Measurements from ENCODE around the gene PRRG1.

Gene PRRG1

DNA sequence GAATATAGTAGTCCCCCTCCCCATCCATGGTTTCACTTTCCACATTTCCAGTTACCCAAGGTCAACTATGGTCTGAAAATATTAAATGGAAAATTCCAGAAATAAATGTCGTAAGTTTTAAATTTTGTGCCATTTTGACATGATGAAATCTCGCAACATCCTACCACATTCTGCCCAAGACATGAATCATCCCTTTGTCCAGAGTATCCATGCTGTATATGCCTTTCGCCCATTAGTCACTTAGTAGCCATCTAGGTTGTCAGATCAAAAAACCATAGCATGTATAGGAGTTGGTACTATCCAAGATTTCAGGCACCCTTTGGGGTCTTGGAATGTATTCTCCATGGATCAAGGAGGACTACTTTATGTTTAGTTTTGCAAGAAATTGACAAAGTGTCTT, 8.3 kb downstream of the PRRG1 start:
- no peaks in the 10 kb centered on the region for H3K4me1 Mint-ChIP-seq
- ATAC-seq = no peak
- H3K27ac Mint-ChIP-seq = no peak overlapping the region
- H3K36me3 Mint-ChIP-seq = no peaks in the 10 kb centered on the region
- H3K4me3 Mint-ChIP-seq = no peak overlapping the region
- peaks cover 3% of the 10 kb centered on the region for H3K9me3 Mint-ChIP-seq
- H3K27me3 Mint-ChIP-seq = no peaks in the 10 kb centered on the region

DNA sequence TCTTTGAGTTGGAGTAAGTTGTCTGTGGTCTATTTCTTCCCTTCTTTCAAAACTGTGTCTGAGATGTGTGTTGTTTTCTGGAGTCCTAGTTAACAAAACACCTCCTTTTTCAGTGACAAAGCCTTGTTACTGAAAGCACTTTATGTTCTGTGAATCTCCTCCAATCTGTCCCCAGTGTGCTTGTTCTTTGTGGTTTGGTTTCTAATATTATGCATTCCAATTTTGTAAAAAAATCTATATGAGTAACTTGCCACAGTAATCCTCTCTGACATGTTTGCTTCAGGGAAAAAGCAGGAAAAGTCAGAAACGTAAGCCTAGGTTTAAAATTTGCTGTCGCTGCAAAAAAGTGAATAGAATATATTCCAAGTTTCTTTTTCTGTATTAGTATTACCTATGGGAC, 12.4 kb downstream of the PRRG1 start:
- H3K36me3 Mint-ChIP-seq = no peaks in the 10 kb centered on the region
- H3K27ac Mint-ChIP-seq = no peak overlapping the region
- peaks cover 3% of the 10 kb centered on the region for H3K9me3 Mint-ChIP-seq
- H3K27me3 Mint-ChIP-seq = no peaks in the 10 kb centered on the region
- H3K4me1 Mint-ChIP-seq = no peaks in the 10 kb centered on the region
- H3K4me3 Mint-ChIP-seq = no peak overlapping the region
- ATAC-seq = no peak

DNA sequence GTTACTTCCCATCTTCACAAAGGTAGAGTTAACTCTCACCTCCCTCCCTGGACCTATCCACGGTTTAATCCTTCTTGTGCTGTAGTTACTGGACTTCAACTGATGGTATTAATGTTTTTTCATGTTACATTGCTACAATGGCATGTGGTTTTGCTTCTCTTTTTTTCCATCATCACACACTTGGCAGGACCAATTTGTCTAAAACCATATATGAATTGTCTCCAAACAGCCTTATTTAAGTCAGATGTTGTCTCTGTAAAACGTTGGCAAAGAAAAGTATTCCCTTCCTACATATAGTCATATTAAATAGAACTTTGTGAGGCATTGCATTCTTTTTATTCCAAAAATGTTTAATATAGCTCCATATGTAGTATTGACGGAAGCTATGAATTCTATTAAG, 15.5 kb downstream of the PRRG1 start:
- H3K36me3 Mint-ChIP-seq = no peaks in the 10 kb centered on the region
- ATAC-seq = no peak
- no peak overlapping the region for H3K4me3 Mint-ChIP-seq
- H3K9me3 Mint-ChIP-seq = peaks cover 3% of the 10 kb centered on the region
- H3K27ac Mint-ChIP-seq = no peak overlapping the region
- no peaks in the 10 kb centered on the region for H3K27me3 Mint-ChIP-seq
- no peaks in the 10 kb centered on the region for H3K4me1 Mint-ChIP-seq

DNA sequence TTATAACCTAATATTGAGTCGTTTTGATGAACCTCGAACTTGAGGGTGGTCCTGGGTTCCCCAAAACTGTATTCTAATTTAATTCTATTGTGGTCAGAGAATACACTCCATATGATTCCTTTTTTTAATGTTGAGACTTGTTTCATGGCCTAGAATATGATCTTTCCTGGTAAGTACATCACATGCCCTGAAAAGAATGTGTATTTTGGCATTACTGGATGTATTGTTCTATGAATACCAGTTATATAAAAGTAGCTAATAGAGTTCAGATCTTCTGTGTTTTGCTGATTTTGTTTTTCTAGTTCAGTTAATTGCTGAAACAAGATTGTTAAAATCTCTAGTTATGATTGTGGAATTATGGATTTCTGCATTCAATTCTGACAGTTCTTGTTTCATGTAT, 18.8 kb downstream of the PRRG1 start:
- no peaks in the 10 kb centered on the region for H3K36me3 Mint-ChIP-seq
- H3K27me3 Mint-ChIP-seq = no peaks in the 10 kb centered on the region
- H3K4me3 Mint-ChIP-seq = no peak overlapping the region
- ATAC-seq = no peak
- H3K27ac Mint-ChIP-seq = no peak overlapping the region
- no peaks in the 10 kb centered on the region for H3K9me3 Mint-ChIP-seq
- H3K4me1 Mint-ChIP-seq = no peaks in the 10 kb centered on the region

DNA sequence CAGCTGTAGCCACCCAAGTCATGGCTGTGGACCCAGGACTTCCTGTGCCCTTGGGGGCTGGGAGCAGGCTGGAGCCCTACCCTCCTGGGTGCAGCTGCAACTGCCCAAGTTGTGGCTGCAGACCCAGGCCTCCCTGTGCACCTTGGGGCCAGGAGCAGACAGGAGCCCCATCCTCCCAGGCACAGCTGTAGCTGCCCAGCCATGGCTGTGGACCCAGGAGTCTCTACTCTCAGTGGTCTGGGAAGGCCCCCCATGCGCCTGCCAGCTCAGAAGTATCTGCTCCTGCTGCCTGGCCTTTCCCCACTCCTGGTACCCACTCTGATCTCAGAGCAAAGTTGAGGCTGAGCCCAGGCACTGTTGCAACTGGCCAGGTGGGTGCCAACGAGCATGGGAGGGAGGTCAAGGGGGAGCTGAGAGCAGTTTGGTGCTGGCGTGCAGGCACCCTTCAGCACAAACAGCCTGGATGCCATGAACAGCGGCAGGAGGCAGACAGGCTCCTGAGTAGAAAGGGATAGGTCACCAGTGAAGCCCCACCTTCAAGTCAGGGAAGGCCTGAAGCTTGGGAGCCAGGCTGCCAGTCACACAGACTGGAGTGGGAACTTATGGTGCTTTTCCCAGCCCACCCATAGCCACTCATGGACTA, 21.5 kb downstream of the PRRG1 start:
- ATAC-seq = no peak
- H3K4me3 Mint-ChIP-seq = no peak overlapping the region
- no peak overlapping the region for H3K27ac Mint-ChIP-seq
- no peaks in the 10 kb centered on the region for H3K36me3 Mint-ChIP-seq
- no peaks in the 10 kb centered on the region for H3K4me1 Mint-ChIP-seq
- no peaks in the 10 kb centered on the region for H3K27me3 Mint-ChIP-seq
- no peaks in the 10 kb centered on the region for H3K9me3 Mint-ChIP-seq

DNA sequence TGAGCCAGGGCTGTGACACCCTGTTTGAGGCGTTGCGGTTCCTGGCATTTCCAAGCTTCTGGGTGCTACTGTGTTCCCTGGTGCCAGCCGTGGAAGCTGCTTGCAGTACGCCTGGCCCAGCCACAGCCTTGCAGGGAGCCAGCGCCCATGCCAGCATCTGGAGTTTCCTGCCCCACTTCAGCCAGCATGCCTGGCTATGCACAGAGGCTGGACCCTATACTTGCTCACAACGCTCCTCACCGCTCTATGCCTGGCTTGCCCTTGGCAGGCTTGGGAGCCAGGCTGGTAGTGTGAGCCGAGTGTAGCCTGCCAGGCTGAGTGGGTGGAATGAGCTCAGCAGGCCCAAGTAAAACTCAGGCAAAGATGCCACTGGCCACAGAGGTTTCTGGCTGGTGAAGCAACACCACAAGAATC, 22.4 kb downstream of the PRRG1 start:
- H3K4me3 Mint-ChIP-seq = no peak overlapping the region
- ATAC-seq = no peak
- no peaks in the 10 kb centered on the region for H3K27me3 Mint-ChIP-seq
- no peaks in the 10 kb centered on the region for H3K4me1 Mint-ChIP-seq
- no peaks in the 10 kb centered on the region for H3K9me3 Mint-ChIP-seq
- H3K27ac Mint-ChIP-seq = no peak overlapping the region
- no peaks in the 10 kb centered on the region for H3K36me3 Mint-ChIP-seq

DNA sequence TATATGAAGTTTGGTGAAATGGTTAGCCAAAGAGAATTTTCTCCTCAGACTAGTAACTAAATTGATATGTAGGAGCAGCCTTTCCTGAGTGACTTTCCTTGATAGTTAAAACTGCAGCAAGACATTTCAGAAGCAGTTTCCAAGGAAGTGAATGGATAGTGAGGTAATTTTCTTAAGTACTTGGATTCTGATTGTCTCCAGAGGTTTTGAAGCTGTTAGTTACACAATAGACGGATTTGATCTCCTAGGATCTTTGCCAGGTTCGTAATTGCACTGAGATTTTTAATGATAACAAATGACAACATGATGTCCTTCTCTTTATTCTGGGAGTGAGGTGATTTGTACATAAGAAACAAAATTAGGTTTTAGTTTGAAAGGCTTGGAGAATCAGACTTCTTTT, 29.2 kb downstream of the PRRG1 start:
- no peak for ATAC-seq
- H3K27ac Mint-ChIP-seq = no peak overlapping the region
- H3K4me1 Mint-ChIP-seq = no peaks in the 10 kb centered on the region
- no peaks in the 10 kb centered on the region for H3K36me3 Mint-ChIP-seq
- no peaks in the 10 kb centered on the region for H3K9me3 Mint-ChIP-seq
- H3K27me3 Mint-ChIP-seq = no peaks in the 10 kb centered on the region
- H3K4me3 Mint-ChIP-seq = no peak overlapping the region

DNA sequence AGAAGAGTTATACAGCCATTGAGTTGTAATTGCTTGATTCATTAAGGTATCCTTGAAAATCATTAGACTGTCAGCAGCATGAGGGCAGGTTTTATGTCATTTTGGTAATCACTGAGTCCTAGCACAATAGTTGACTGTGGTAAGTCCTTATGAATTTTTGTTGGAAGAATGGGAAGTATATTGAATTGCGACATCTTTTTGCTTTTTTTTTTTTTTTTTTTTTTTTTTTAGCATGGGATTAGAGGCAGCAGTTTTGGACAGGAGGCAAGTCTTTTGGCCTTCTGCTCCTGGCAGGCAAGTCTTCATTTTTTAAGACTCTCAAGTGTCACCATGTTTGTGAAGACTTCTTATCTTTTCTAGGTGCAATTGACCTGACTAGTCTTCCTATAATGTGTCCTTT, 29.7 kb downstream of the PRRG1 start:
- Mint-ChIP-seq H3K4me1 (no peaks in the 10 kb centered on the region), H3K27me3 (no peaks in the 10 kb centered on the region), H3K9me3 (no peaks in the 10 kb centered on the region), H3K27ac (no peak overlapping the region), H3K36me3 (no peaks in the 10 kb centered on the region), H3K4me3 (no peak overlapping the region)
- ATAC-seq = no peak

DNA sequence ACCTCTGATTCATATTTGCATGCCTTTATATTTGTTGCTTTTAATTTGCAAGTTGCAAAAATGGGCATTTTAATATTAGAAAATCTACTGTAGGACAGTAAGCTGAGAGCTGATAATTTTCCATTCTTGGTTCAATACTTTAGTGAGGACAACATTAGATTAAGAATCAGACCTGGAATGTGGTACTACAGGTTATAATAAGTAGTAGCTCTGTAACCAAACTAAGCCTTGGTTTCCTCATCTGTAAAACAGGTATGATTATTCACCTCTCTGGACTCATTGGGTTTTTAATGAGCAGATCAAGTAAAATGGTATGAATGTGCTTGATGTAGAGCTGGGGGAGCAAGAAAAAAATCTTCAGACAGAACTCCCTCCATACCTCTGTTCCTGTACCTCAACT, 31.1 kb downstream of the PRRG1 start:
- Mint-ChIP-seq H3K9me3 (no peaks in the 10 kb centered on the region), H3K27me3 (no peaks in the 10 kb centered on the region), H3K27ac (no peak overlapping the region), H3K36me3 (no peaks in the 10 kb centered on the region), H3K4me3 (no peak overlapping the region), H3K4me1 (no peaks in the 10 kb centered on the region)
- no peak for ATAC-seq

DNA sequence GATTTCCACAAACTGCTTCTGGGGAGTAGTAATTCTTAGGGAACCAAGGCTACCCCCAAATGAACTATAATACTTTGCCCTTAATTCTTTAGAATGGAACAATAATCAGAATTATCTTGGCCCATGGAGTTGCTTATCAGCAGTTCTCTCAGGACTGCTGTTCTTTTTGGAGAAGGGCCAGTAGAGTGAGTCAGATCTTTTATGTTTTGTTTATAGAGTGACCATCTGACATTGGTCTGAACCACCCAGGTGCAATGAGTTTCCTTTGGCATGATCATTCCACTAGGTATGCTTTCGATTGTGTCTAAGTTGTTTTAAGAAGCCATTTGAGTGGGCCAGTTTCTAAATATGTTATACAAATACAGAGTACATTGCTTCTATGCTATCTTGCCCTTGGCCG, 31.8 kb downstream of the PRRG1 start:
- H3K27me3 Mint-ChIP-seq = no peaks in the 10 kb centered on the region
- no peak for ATAC-seq
- H3K4me1 Mint-ChIP-seq = no peaks in the 10 kb centered on the region
- no peak overlapping the region for H3K4me3 Mint-ChIP-seq
- H3K27ac Mint-ChIP-seq = no peak overlapping the region
- no peaks in the 10 kb centered on the region for H3K36me3 Mint-ChIP-seq
- no peaks in the 10 kb centered on the region for H3K9me3 Mint-ChIP-seq

DNA sequence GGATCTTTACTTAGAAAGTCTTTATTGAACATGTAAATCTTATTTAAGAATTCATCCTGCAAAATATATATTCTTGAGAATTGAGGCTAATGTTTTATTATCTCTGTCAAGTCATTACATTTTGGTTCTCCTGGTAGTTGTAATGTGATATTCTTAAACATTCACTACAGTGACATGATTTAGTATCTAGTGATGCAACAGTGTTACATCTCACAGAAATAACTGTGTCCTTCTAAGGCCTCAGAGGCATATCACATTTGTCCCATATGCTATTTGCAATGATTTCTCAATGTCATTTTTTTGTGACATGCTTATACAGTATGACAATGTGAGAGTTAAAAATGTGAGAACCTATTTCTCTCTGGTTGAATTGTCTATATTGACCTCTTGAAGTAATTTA, 34.1 kb downstream of the PRRG1 start:
- Mint-ChIP-seq H3K27me3 (no peaks in the 10 kb centered on the region), H3K27ac (no peak overlapping the region), H3K4me1 (no peaks in the 10 kb centered on the region), H3K4me3 (no peak overlapping the region), H3K9me3 (no peaks in the 10 kb centered on the region), H3K36me3 (no peaks in the 10 kb centered on the region)
- no peak for ATAC-seq

DNA sequence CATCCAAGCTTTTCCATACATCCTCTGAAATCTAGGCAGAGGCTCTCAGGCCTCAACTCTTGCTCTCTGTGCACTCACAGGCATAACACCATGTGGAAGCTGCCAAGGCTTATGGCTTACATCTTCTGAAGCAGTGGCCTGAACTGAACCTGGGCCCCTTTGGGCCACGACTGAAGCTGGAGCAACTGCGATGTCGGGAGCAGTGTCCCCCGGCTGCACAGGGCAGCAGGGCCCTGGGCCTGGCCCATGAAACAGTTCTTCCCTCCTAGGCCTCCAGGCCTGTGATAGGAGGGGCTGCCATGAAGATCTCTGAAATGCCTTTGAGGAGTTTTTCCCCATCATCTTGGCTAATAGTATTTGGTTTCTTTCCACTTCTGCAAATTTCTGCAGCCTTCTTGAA, 39.2 kb downstream of the PRRG1 start:
- Mint-ChIP-seq H3K27me3 (no peaks in the 10 kb centered on the region), H3K36me3 (no peaks in the 10 kb centered on the region), H3K4me3 (no peak overlapping the region), H3K4me1 (no peaks in the 10 kb centered on the region), H3K27ac (no peak overlapping the region), H3K9me3 (peaks cover 4% of the 10 kb centered on the region)
- no peak for ATAC-seq

DNA sequence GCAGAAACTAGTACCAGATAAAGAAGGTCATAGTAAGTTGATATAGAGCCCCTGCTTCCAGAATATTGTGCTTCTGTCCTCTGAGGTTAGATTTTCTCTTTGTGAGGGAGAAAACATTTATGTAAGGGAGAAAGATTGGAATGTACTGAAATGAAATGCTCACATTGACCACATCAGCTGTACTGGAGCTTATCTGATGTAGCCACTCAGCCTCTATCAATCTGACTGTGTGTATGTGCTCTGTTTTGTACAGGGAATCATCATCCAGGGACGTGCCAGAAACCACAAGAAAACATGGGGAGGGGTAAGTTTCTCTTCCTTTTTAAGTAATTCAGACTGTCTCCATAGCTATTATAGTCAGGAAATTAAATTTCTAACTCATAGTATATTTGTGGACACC, 56.8 kb downstream of the PRRG1 start:
- no peaks in the 10 kb centered on the region for H3K27me3 Mint-ChIP-seq
- ATAC-seq = no peak
- no peaks in the 10 kb centered on the region for H3K36me3 Mint-ChIP-seq
- no peaks in the 10 kb centered on the region for H3K4me1 Mint-ChIP-seq
- no peaks in the 10 kb centered on the region for H3K9me3 Mint-ChIP-seq
- H3K27ac Mint-ChIP-seq = no peak overlapping the region
- H3K4me3 Mint-ChIP-seq = no peak overlapping the region

DNA sequence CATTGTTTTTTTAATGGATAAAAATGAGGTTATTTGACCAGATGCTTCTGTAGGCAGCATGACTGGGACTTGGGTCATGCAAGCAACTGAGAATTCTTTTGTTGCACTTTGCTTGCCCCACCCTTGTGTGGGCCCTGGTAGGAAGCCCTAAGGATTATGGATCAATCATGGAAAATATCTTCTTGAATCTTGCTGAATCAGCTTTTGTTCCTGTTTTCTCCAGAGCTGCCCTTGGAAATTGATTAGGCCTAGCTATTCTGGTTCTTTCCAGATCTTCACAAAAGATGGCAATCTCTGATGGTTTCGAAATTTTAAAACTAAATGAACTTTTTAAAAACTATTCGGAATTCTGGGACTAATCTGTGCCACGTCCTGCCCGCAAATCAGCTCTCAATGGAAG, 58.6 kb downstream of the PRRG1 start:
- no peaks in the 10 kb centered on the region for H3K9me3 Mint-ChIP-seq
- H3K36me3 Mint-ChIP-seq = no peaks in the 10 kb centered on the region
- H3K4me3 Mint-ChIP-seq = no peak overlapping the region
- no peak overlapping the region for H3K27ac Mint-ChIP-seq
- H3K27me3 Mint-ChIP-seq = no peaks in the 10 kb centered on the region
- no peaks in the 10 kb centered on the region for H3K4me1 Mint-ChIP-seq
- no peak for ATAC-seq

DNA sequence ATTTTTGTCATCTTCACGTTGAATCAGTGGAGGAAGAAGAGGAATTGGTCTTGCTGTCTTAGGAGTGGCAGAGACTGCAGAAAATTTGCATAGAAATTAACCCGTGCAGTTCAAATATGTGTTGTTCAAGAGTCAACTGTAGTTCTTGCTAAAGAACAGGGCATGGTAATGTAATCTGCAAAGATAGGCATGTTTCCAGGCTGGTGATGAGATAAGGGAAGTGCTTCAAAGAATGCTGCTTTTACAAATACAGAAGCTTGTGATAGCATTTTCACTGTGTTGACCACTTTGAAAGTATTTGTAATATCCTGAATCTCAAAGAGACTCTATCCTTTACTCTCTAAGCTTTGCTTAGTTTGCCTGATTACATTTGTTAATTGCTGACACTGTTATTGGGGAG, 60.1 kb downstream of the PRRG1 start:
- H3K36me3 Mint-ChIP-seq = no peaks in the 10 kb centered on the region
- no peaks in the 10 kb centered on the region for H3K4me1 Mint-ChIP-seq
- H3K4me3 Mint-ChIP-seq = no peak overlapping the region
- ATAC-seq = no peak
- H3K9me3 Mint-ChIP-seq = no peaks in the 10 kb centered on the region
- no peak overlapping the region for H3K27ac Mint-ChIP-seq
- no peaks in the 10 kb centered on the region for H3K27me3 Mint-ChIP-seq

DNA sequence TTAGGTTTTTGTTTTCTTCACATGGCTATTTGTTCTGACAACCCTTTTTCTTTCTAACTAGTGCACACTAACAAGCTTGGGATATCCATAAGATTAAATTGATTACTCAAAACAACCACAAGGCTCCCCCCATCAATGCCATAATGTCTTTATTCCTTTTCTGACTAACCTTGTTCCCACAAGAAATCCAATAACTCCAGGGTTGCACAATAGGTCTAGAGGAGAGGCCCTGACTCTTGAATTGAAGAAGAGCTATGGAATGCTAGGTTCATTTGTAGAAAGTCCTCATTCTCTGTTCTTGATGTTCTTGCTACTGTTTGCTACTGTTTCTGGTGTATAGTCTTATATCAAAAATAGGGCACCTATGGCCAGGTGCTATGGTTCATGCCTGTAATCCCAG, 71.0 kb downstream of the PRRG1 start:
- Mint-ChIP-seq H3K36me3 (no peaks in the 10 kb centered on the region), H3K4me1 (no peaks in the 10 kb centered on the region), H3K9me3 (no peaks in the 10 kb centered on the region), H3K4me3 (no peak overlapping the region), H3K27me3 (no peaks in the 10 kb centered on the region), H3K27ac (no peak overlapping the region)
- no peak for ATAC-seq

DNA sequence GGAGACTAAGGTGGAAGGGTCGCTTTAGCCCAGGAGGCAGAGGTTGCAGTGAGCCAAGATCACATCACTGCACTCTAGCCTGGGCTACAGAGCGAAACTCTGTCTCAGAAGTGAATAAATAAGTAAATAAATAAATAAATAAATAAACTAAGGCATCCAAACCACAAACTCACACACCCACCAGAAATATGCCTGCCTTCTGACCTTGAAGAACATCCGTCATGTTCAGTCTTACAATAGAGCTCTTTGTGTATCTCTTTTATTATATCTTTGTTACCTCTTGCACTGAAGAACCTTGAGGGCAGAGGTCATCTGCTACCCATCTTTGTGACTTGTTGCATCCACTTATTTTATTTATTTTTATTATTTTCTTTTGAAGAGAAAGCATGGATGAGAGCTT, 71.6 kb downstream of the PRRG1 start:
- Mint-ChIP-seq H3K4me1 (no peaks in the 10 kb centered on the region), H3K27me3 (no peaks in the 10 kb centered on the region), H3K9me3 (no peaks in the 10 kb centered on the region), H3K27ac (no peak overlapping the region), H3K36me3 (no peaks in the 10 kb centered on the region), H3K4me3 (no peak overlapping the region)
- ATAC-seq = no peak
